NK-92 (cell line): ENCODE measurements around the gene ADARB2.

Experiments used
- DNase-seq: peaks from one replicate; lab custom pipeline; 2025; ENCODE audit not compliant: unreplicated experiment; lab: John Stamatoyannopoulos, UW

Gene ADARB2

GRCh38 chr10:1573981-1574380, 163.3 kb downstream of the ADARB2 start:
- DNase-seq = no peak

DNA sequence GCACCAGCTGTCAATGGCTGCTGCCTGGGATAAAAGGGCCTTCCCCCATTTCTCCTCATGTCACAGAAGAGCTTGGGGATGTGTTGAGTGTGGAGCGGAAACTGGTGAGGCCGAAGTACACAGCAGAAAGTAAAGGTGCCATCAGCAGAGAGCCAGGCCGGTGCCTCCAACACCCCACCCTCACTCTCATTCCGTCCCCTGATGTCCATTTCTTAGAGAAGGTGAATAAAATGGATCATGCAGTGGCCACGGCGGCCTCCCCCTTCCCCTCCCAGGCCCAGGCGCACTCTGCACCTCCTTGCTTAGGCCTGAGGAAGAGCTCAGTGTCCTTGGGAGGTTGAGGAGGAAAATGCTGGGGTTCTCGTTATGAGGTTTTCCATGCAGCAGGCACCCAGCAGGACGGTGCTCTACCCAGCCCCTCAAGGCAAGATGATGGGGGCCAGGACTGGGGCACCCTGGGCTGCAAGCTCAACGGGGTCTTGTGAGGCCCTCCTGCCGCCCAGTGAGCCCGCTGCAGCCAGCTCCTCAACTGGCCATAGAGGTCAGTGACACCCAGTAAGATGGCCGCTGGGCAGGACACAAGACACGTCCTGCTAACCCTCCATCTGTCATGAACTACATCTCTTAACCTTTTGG, 163.9 kb downstream of the ADARB2 start:
- DNase-seq = no peak

- DNase-seq = no peak
These were observed 164.6 kb downstream of the ADARB2 start for GRCh38 chr10:1572519-1573333.

DNA sequence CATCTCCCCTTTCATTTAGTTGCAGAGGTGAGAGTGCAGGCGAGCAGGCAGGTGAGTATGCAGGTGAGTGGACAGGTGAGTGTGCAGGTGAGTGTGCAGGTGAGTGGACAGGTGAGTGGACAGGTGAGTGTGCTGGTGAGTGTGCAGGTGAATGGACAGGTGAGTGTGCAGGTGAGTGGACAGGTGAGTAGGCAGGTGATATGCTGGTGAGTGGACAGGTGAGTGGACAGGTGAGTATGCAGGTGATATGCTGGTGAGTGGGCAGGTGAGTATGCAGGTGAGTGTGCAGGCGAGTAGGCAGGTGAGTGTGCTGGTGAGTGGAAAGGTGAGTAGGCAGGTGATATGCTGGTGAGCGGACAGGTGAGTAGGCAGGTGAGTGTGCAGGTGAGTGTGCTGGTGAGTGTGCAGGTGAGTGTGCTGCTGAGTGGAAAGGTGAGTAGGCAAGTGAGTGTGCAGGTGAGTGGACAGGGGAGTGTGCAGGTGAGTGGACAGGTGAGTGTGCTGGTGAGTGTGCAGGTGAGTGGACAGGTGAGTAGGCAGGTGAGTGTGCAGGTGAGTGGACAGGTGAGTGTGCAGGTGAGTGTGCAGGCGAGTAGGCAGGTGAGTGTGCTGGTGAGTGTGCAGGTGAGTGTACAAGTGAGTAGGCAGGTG, 165.6 kb downstream of the ADARB2 start:
- DNase-seq = no peak

GRCh38 chr10:1570416-1571051, 166.8 kb downstream of the ADARB2 start:
- DNase-seq = no peak

DNA sequence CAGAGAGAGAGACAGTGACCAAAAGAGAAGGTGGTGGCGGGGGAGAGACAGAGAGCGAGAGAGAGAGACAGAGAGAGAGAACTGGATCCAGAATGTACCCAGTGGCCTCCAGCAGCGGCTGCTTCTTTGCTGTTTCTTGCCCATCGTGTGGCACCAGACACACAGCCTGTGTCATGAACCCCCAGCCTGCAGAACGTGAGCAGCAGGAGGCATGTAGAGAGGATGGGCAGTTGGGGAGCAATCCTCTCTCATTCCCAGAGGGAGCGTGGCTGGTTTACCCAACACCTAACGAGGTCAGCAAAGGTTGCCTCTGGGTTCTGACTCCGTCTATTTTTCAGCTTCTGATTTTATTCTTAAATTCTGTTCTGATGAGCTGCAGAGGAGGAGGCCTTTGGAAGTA, 168.1 kb downstream of the ADARB2 start:
- no peak for DNase-seq

- DNase-seq = no peak
These were observed 169.4 kb downstream of the ADARB2 start for GRCh38 chr10:1567742-1568495.

GRCh38 chr10:1567152-1567551, 170.2 kb downstream of the ADARB2 start:
- no peak for DNase-seq

DNA sequence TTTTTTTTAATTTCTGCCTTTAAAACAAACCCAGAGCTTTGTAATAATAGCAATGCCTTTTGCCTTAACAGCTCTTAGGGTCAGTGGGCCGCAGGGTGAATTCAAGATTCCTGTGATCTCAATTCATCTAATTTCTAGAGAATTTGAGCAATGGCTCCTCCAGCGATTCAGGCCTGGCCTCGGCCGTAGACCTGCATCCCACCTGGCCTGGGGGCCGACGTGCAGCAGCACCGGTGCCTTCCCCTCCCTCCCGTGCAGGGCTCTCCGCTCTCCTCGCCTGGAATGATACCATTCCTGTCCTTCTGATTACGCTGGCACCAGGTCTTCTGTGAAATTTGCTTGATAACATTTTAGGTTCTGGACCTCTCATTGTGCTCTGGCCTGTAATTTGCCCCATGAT, 172.5 kb downstream of the ADARB2 start:
- DNase-seq = no peak

DNA sequence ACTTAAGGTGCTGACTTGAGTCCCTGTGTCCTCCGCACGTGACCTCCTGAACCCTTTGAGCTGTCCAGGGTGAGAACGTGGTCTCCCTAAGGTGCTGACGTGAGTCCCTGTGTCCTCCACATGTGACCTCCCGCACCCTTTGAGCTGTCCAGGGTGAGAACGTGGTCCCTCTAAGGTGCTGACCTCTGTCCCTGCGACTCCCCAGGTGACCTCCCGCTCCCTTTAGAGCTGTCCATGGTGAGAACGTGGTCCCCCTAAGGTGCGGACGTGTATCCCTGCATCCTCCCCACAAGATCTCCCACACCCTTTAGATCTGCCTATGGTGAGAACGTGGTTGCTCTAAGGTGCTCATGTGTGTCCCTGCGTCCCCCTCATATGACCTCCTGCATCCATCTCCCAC, 174.3 kb downstream of the ADARB2 start:
- DNase-seq = no peak

DNA sequence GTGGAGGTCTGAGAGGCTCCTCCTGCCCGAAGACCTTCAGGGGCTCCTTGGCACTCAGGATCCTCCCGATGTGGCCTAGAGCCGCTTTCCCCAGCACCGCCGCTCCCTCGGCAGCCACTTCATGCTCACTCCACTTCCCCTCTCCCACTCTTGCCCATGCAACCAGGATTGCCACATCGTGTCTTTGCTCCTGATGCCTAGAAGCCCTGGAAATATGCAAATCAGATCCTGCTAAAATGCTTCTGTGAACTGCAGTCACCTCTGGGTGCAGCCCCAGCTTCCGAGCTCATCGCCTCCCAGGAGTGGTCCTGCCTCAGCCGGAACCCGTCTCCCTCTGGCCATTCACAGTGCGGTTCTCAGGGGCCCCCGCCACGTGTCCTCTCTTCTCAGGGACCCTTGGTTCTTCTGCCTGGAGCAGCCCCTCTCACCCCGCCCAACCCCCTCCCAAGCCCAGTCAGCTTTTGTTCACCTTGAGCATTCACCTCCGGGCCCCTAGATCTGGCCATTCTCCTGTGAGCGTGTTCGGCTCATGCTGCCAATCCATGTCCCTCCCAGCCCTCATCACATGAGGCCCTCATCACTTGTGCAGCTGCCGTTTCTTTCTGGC, 175.5 kb downstream of the ADARB2 start:
- no peak for DNase-seq

- no peak for DNase-seq
These were observed 176.7 kb downstream of the ADARB2 start for GRCh38 chr10:1560535-1561192.

- DNase-seq = no peak
These were observed 177.6 kb downstream of the ADARB2 start for GRCh38 chr10:1559761-1560160.

- no peak for DNase-seq
These were observed 178.0 kb downstream of the ADARB2 start for GRCh38 chr10:1559311-1559710.

GRCh38 chr10:1558906-1559305, 178.4 kb downstream of the ADARB2 start:
- no peak for DNase-seq

DNA sequence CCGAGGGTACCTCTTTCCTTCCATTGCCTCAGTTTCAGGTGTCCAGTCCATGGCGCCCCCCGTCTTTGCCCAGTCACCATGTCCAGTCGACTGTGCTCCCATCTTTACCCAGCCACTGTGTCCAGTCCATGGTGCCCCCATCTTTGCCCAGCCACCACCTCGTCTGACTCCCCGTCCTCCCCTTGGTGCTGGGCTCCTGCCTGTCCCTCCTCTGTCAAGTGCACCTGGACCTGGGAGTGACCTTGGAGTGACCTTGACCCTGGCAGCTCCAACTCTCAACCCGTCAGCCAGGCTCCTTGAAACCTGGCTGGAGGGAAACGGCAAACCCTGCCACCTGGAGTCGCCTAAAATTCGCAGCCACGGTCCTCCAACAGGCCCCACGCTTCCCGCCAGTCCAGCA, 180.2 kb downstream of the ADARB2 start:
- no peak for DNase-seq

GRCh38 chr10:1556496-1556895, 180.8 kb downstream of the ADARB2 start:
- DNase-seq = no peak

DNA sequence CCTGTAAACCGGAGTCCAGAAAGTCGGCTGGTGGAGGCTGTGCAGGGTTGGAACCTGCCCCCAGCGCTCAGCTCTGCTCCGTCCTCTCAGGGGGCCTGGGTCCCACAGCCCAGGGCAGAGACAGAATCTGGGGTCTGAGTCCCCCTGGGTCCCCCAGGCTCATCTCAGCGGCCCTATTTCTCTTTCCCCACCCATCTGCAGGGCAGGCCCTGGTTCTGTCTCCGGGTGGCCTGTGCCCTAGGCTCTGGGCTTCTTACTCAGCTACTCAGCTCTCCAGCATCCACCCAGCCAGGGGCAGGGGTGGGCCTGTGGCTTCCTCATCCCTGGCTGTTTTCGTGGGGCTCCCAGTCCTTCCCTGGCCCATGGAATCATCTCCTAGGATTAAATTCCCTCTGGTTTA, 183.4 kb downstream of the ADARB2 start:
- DNase-seq = no peak

- DNase-seq = no peak
These were observed 184.2 kb downstream of the ADARB2 start for GRCh38 chr10:1552881-1553670.
